ENCODE data around the gene LRRTM4. TPM values are rescaled to one million over a fixed set of nuclear protein-coding genes. Genes with fewer than 3 reads are reported as not detected.

The LRRTM4 gene
- total RNA-seq, 4 donors from 2014 or later, result 0.22 TPM; not detected in 3

DNA sequence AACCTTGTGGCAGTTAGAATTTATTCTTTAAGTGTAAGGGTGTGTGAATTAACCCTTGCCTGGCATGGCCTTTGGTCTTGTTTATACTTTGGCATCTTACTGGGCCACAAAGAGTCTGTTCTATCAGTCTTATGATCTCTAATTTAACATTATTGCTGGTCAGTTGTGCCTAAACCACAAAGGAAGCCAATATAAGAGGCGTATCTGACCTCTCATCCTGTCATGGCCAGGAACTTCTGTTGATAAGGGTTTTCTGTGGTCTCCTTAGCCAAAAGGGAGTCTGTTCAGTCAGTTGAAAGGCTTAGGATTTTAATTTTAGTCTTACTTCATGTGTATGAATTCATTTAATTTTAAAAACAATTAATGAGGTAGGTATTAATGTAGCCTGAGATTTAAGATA, 127.2 kb downstream of the LRRTM4 start:
- no peak for TF ChIP-seq CTCF (IDR thresholded peaks at IDR 0.05; ENCODE audit: low read depth)

DNA sequence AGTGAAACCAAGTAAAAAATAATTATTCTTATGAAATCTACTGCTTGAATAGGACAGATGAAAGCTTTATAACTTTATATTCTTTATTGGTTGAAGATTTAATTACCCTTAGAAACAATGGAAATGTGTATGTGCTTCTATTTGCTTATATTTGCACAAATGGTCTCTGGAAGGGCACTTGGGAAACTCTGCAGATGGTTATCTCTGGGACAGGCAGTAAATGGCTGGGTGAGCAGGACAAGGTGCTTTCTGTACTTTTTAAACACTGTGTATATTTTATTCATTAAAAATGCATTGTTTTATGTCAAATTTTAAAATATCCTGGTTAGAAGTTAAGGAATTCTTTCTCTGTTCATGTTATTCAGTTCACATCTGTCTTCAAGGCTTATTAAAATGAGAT, 131.1 kb downstream of the LRRTM4 start:
- TF ChIP-seq CTCF (IDR thresholded peaks at IDR 0.05; ENCODE audit: low read depth), result no peak

GRCh38 chr2:77387324-77387723, 134.9 kb downstream of the LRRTM4 start:
- TF ChIP-seq CTCF (IDR thresholded peaks at IDR 0.05; ENCODE audit: low read depth), result no peak

DNA sequence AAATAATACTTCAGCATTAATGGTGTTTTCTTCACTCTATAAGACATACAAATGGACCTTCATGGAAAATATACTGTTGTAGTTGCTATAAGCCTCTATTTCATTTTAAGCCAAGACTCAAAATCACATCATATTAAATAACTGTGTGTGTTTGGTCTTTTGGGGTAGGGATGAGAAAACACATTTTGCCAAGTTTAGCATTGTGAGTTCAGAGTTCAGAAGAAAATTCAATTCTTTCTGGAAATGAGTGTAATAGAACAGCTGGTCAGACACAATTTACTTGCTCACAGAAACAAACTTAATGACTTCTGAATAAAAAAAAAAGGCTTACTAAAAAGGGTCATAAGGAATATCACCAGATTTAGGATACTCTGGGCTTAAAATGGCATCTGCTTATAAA, 149.5 kb downstream of the LRRTM4 start:
- TF ChIP-seq CTCF (IDR thresholded peaks at IDR 0.05; ENCODE audit: low read depth), result no peak

- no peak for TF ChIP-seq CTCF (IDR thresholded peaks at IDR 0.05; ENCODE audit: low read depth)
These were observed 151.7 kb downstream of the LRRTM4 start for GRCh38 chr2:77370511-77370910.

GRCh38 chr2:77363277-77363676, 158.9 kb downstream of the LRRTM4 start:
- no peak for TF ChIP-seq CTCF (IDR thresholded peaks at IDR 0.05; ENCODE audit: low read depth)

DNA sequence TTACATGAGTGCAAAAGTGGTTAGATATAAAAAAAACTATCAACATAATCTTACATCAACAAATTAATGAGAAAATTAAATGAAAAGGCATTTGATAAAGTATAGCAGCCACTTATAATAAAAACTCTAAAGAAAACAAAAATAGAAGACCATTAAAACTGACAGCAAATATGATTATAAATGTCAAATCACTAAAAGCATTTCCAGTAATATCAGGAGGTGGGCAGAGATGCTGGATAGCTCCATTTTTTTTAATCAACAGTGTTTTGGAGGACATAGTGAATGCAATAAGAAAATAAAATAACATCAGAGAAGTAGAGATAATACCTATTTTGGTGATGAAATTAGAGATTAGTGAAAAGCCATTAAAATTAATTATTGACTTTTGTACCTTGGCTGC, 173.4 kb downstream of the LRRTM4 start:
- TF ChIP-seq CTCF (IDR thresholded peaks at IDR 0.05; ENCODE audit: low read depth), result no peak

Data from subcutaneous adipose tissue (tissue), 4 donors.